ENCODE results near the gene KRT27. TPM values are rescaled to one million over a fixed set of nuclear protein-coding genes. Genes with fewer than 3 reads are reported as not detected.

Gene KRT27
- total and polyA plus RNA-seq, 2 experiments from 2014 or later: not detected

GRCh38 chr17:40772101-40772500 lies 10.2 kb downstream of the KRT27 start, which contains the start of gene KRT26:
Gene KRT26, minus strand, starts transcription at chr17:40772201. Its CDS starts 88 bp downstream, at chr17:40772113.
- Mint-ChIP-seq H3K27me3 (ENCODE audit: insufficient read depth, low read depth, poor library complexity) (no peaks in the 10 kb centered on the region), H3K9me3 (no peaks in the 10 kb centered on the region), H3K4me1 (no peaks in the 10 kb centered on the region), H3K27ac (no peak within 1 kb of the TSS), H3K36me3 (ENCODE audit: low read depth) (no peaks in the 10 kb centered on the region), H3K4me3 (no peak within 1 kb of the TSS)
- no peaks in the 10 kb centered on the region for H3F3A ChIP-seq (replicated peaks; ENCODE audit: low read depth)
- H3K4me3 ChIP-seq: no peak within 1 kb of the TSS
- H4K20me1 ChIP-seq (replicated peaks; ENCODE audit: insufficient read depth): no peaks in the 10 kb centered on the region
- no peak within 1 kb of the TSS for H3K4me2 ChIP-seq
- no peaks in the 10 kb centered on the region for H3K4me1 ChIP-seq (ENCODE audit: insufficient read depth)
- H3K27me3 ChIP-seq (ENCODE audit: insufficient read depth): no peaks in the 10 kb centered on the region
- ATAC-seq (no peak), DNase-seq (ENCODE audit: low spot score) (no peak)
- no peak within 1 kb of the TSS for H3K27ac ChIP-seq (ENCODE audit: low read depth)
- no peaks in the 10 kb centered on the region for H3K9me2 ChIP-seq (ENCODE audit: insufficient read depth)
- TF ChIP-seq NANOG (IDR thresholded peaks at IDR 0.05; ENCODE audit: borderline replicate concordance) (no peak), ZNF331 (CRISPR knock-in tag; IDR thresholded peaks at IDR 0.05; ENCODE audit: low read depth) (no peak), ZNF462 (CRISPR knock-in tag; IDR thresholded peaks at IDR 0.05) (no peak), POLR2AphosphoS5 (IDR thresholded peaks at IDR 0.05; ENCODE audit: low read depth) (no peak), STAT1 (IDR thresholded peaks at IDR 0.05; ENCODE audit: unreplicated experiment) (no peak), CREB1 (CRISPR knock-in tag; IDR thresholded peaks at IDR 0.05; ENCODE audit: low read depth) (no peak), ZNF114 (CRISPR knock-in tag; IDR thresholded peaks at IDR 0.05) (no peak), EZH2 (IDR thresholded peaks at IDR 0.05; ENCODE audit: low read depth, unreplicated experiment) (no peak), EZH2phosphoT487 (IDR thresholded peaks at IDR 0.05; ENCODE audit: unreplicated experiment) (no peak), JUNB (IDR thresholded peaks at IDR 0.05; ENCODE audit: unreplicated experiment) (no peak)
- TF ChIP-seq, protein P1, sequence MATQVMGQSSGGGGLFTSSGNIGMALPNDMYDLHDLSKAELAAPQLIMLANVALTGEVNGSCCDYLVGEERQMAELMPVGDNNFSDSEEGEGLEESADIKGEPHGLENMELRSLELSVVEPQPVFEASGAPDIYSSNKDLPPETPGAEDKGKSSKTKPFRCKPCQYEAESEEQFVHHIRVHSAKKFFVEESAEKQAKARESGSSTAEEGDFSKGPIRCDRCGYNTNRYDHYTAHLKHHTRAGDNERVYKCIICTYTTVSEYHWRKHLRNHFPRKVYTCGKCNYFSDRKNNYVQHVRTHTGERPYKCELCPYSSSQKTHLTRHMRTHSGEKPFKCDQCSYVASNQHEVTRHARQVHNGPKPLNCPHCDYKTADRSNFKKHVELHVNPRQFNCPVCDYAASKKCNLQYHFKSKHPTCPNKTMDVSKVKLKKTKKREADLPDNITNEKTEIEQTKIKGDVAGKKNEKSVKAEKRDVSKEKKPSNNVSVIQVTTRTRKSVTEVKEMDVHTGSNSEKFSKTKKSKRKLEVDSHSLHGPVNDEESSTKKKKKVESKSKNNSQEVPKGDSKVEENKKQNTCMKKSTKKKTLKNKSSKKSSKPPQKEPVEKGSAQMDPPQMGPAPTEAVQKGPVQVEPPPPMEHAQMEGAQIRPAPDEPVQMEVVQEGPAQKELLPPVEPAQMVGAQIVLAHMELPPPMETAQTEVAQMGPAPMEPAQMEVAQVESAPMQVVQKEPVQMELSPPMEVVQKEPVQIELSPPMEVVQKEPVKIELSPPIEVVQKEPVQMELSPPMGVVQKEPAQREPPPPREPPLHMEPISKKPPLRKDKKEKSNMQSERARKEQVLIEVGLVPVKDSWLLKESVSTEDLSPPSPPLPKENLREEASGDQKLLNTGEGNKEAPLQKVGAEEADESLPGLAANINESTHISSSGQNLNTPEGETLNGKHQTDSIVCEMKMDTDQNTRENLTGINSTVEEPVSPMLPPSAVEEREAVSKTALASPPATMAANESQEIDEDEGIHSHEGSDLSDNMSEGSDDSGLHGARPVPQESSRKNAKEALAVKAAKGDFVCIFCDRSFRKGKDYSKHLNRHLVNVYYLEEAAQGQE (IDR thresholded peaks at IDR 0.05; ENCODE audit: unreplicated experiment): no peak
- TF ChIP-seq, protein P2, sequence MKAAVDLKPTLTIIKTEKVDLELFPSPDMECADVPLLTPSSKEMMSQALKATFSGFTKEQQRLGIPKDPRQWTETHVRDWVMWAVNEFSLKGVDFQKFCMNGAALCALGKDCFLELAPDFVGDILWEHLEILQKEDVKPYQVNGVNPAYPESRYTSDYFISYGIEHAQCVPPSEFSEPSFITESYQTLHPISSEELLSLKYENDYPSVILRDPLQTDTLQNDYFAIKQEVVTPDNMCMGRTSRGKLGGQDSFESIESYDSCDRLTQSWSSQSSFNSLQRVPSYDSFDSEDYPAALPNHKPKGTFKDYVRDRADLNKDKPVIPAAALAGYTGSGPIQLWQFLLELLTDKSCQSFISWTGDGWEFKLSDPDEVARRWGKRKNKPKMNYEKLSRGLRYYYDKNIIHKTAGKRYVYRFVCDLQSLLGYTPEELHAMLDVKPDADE (IDR thresholded peaks at IDR 0.05): no peak
- TF ChIP-seq, protein P3, sequence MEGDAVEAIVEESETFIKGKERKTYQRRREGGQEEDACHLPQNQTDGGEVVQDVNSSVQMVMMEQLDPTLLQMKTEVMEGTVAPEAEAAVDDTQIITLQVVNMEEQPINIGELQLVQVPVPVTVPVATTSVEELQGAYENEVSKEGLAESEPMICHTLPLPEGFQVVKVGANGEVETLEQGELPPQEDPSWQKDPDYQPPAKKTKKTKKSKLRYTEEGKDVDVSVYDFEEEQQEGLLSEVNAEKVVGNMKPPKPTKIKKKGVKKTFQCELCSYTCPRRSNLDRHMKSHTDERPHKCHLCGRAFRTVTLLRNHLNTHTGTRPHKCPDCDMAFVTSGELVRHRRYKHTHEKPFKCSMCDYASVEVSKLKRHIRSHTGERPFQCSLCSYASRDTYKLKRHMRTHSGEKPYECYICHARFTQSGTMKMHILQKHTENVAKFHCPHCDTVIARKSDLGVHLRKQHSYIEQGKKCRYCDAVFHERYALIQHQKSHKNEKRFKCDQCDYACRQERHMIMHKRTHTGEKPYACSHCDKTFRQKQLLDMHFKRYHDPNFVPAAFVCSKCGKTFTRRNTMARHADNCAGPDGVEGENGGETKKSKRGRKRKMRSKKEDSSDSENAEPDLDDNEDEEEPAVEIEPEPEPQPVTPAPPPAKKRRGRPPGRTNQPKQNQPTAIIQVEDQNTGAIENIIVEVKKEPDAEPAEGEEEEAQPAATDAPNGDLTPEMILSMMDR (conservative IDR thresholded peaks at IDR 0.05; ENCODE audit: low read depth in 2 of 2): no peak
- no peaks in the 10 kb centered on the region for H3K36me3 ChIP-seq (ENCODE audit: insufficient read depth)
- H2AFZ ChIP-seq: no peak within 1 kb of the TSS; the same call in 1 of the 2 replicates
- no peaks in the 10 kb centered on the region for H3K79me2 ChIP-seq (replicated peaks; ENCODE audit: insufficient read depth)
